WERI-Rb-1 (cell line): ENCODE results near the gene GRIN1.

Experiments
- DNase-seq: peaks from one replicate; pipeline ENCODE4 v3.0.0-alpha.2; 2020
- H3K27ac ChIP-seq: fragments of 250-450 bp; sonication (Bioruptor Pico); 2 replicates; pipeline ENCODE4 v1.5.1; 2020; ENCODE audit warnings: mild to moderate bottlenecking, moderate library complexity
- H3K27me3 ChIP-seq: fragments of 250-450 bp; sonication (Bioruptor Pico); 2 replicates; pipeline ENCODE4 v1.5.1; 2021; ENCODE audit warnings: mild to moderate bottlenecking, low read depth, moderate library complexity; ENCODE audit not compliant: insufficient read depth, severe bottlenecking
- H3K36me3 ChIP-seq: fragments of 250-450 bp; sonication (Bioruptor Pico); 2 replicates; pipeline ENCODE4 v1.5.1; 2020; ENCODE audit warnings: mild to moderate bottlenecking, moderate library complexity
- H3K4me3 ChIP-seq: 2 replicates; pipeline ENCODE4 v1.5.1; 2011; ENCODE audit warnings: low read depth, mild to moderate bottlenecking, control low read depth, low read length
- H3K9me3 ChIP-seq: fragments of 250-450 bp; sonication (Bioruptor Pico); 2 replicates; pipeline ENCODE4 v1.5.1; 2021; ENCODE audit warnings: mild to moderate bottlenecking, moderate library complexity; ENCODE audit not compliant: severe bottlenecking
- CTCF ChIP-seq: IDR thresholded peaks from 2 replicates; pipeline ENCODE4 v1.5.1; 2011; ENCODE audit warnings: low read depth, mild to moderate bottlenecking, control low read depth, inconsistent platforms, low read length

GRIN1 gene

GRCh38 chr9:137213160-137214060 lies 74.5 kb downstream of the GRIN1 start:
- Histone ChIP-seq H3K27ac (no peak overlapping the region), H3K36me3 (no peaks in the 10 kb centered on the region), H3K4me3 (no peak overlapping the region), H3K9me3 (no peaks in the 10 kb centered on the region), H3K27me3 (no peaks in the 10 kb centered on the region)
- DNase-seq = no peak
- 0 out of 2 replicates have a peak, but pooled peaks have one; percentile 22 for TF ChIP-seq CTCF

- no peak overlapping the region for H3K27ac ChIP-seq
- no peaks in the 10 kb centered on the region for H3K36me3 ChIP-seq
- H3K9me3 ChIP-seq = no peaks in the 10 kb centered on the region
- no peaks in the 10 kb centered on the region for H3K27me3 ChIP-seq
- DNase-seq = no peak
- H3K4me3 ChIP-seq = no peak overlapping the region
- TF ChIP-seq CTCF = no peak
These were observed 75.7 kb downstream of the GRIN1 start for GRCh38 chr9:137214620-137215019.

GRCh38 chr9:137215196-137215986 lies 76.4 kb downstream of the GRIN1 start:
- Histone ChIP-seq H3K4me3 (no peak overlapping the region), H3K27ac (no peak overlapping the region), H3K27me3 (no peaks in the 10 kb centered on the region), H3K9me3 (no peaks in the 10 kb centered on the region), H3K36me3 (no peaks in the 10 kb centered on the region)
- no peak for DNase-seq
- no peak for TF ChIP-seq CTCF

- no peak for DNase-seq
- no peak overlapping the region for H3K27ac ChIP-seq
- no peak overlapping the region for H3K4me3 ChIP-seq
- H3K27me3 ChIP-seq = no peaks in the 10 kb centered on the region
- no peak for TF ChIP-seq CTCF
- no peaks in the 10 kb centered on the region for H3K36me3 ChIP-seq
- no peaks in the 10 kb centered on the region for H3K9me3 ChIP-seq
These were observed 77.4 kb downstream of the GRIN1 start for GRCh38 chr9:137216188-137216965.

GRCh38 chr9:137217276-137218211 lies 78.6 kb downstream of the GRIN1 start:
- no peaks in the 10 kb centered on the region for H3K27me3 ChIP-seq
- no peaks in the 10 kb centered on the region for H3K9me3 ChIP-seq
- H3K27ac ChIP-seq = no peak overlapping the region
- DNase-seq = peak; percentile 64
- TF ChIP-seq CTCF = no peak
- H3K36me3 ChIP-seq = no peaks in the 10 kb centered on the region
- H3K4me3 ChIP-seq = no peak overlapping the region
